HUES48 (cell line): ENCODE results near the gene KATNBL1.
A peak's percentile ranks its signal among the peaks of the same experiment; 100 is the strongest.

ENCODE experiments used
- H3K27ac ChIP-seq: one replicate; pipeline ENCODE4 v1.7.0; 2013; ENCODE audit warnings: low read depth, low read length, inconsistent platforms
- H3K27me3 ChIP-seq: 2 replicates; pipeline ENCODE4 v1.6.1; 2013; ENCODE audit warnings: mild to moderate bottlenecking, low read length; ENCODE audit not compliant: control insufficient read depth, insufficient read depth
- H3K36me3 ChIP-seq: 2 replicates; pipeline ENCODE4 v1.6.1; 2013; ENCODE audit warnings: low read length; ENCODE audit not compliant: control insufficient read depth, insufficient read depth
- H3K4me1 ChIP-seq: 2 replicates; pipeline ENCODE4 v1.6.1; 2013; ENCODE audit warnings: mild to moderate bottlenecking, low read length; ENCODE audit not compliant: control insufficient read depth, insufficient read depth
- H3K4me3 ChIP-seq: 2 replicates; pipeline ENCODE4 v1.5.1; 2013; ENCODE audit warnings: mild to moderate bottlenecking, low read depth, low read length
- H3K9ac ChIP-seq: 2 replicates; pipeline ENCODE4 v1.6.1; 2013; ENCODE audit warnings: mild to moderate bottlenecking, low read depth, low read length, moderate library complexity
- H3K9me3 ChIP-seq: 2 replicates; pipeline ENCODE4 v1.6.1; 2013; ENCODE audit warnings: low read length; ENCODE audit not compliant: control insufficient read depth, insufficient read depth

The KATNBL1 gene

GRCh38 chr15:34116620-34117019 is 93.3 kb downstream of the KATNBL1 start:
- Histone ChIP-seq H3K27me3 (no peaks in the 10 kb centered on the region), H3K4me1 (no peaks in the 10 kb centered on the region), H3K9me3 (no peaks in the 10 kb centered on the region), H3K9ac (no peak overlapping the region), H3K36me3 (no peaks in the 10 kb centered on the region), H3K4me3 (no peak overlapping the region), H3K27ac (no peak overlapping the region)

GRCh38 chr15:34114739-34115138 is 95.2 kb downstream of the KATNBL1 start:
- Histone ChIP-seq H3K4me1 (peaks cover 4% of the 10 kb centered on the region; the same call in 1 of the 2 replicates), H3K27ac (no peak overlapping the region), H3K27me3 (no peaks in the 10 kb centered on the region), H3K4me3 (no peak overlapping the region), H3K36me3 (no peaks in the 10 kb centered on the region), H3K9ac (no peak overlapping the region), H3K9me3 (no peaks in the 10 kb centered on the region)

GRCh38 chr15:34114215-34114614 is 95.7 kb downstream of the KATNBL1 start:
- Histone ChIP-seq H3K27ac (no peak overlapping the region), H3K36me3 (no peaks in the 10 kb centered on the region), H3K9me3 (no peaks in the 10 kb centered on the region), H3K9ac (no peak overlapping the region), H3K27me3 (no peaks in the 10 kb centered on the region), H3K4me1 (peaks cover 4% of the 10 kb centered on the region; the same call in 1 of the 2 replicates), H3K4me3 (no peak overlapping the region)

- Histone ChIP-seq H3K9me3 (no peaks in the 10 kb centered on the region), H3K4me3 (no peak overlapping the region), H3K27ac (no peak overlapping the region), H3K36me3 (no peaks in the 10 kb centered on the region), H3K27me3 (no peaks in the 10 kb centered on the region), H3K9ac (no peak overlapping the region), H3K4me1 (peaks cover 4% of the 10 kb centered on the region; the same call in 1 of the 2 replicates)
These were observed 98.4 kb downstream of the KATNBL1 start for GRCh38 chr15:34111488-34111887.

GRCh38 chr15:34109797-34110663 is 99.9 kb downstream of the KATNBL1 start:
- Histone ChIP-seq H3K27me3 (no peaks in the 10 kb centered on the region), H3K36me3 (no peaks in the 10 kb centered on the region), H3K9me3 (no peaks in the 10 kb centered on the region), H3K4me3 (no peak overlapping the region), H3K9ac (no peak overlapping the region), H3K4me1 (peaks cover 4% of the 10 kb centered on the region; the same call in 1 of the 2 replicates), H3K27ac (no peak overlapping the region)

- H3K27me3 ChIP-seq = no peaks in the 10 kb centered on the region
- peaks cover 4% of the 10 kb centered on the region; the same call in 1 of the 2 replicates for H3K4me1 ChIP-seq
- no peaks in the 10 kb centered on the region for H3K9me3 ChIP-seq
- no peak overlapping the region for H3K9ac ChIP-seq
- no peaks in the 10 kb centered on the region for H3K36me3 ChIP-seq
- H3K4me3 ChIP-seq = no peak overlapping the region
- H3K27ac ChIP-seq = no peak overlapping the region
These were observed 102.6 kb downstream of the KATNBL1 start for GRCh38 chr15:34107315-34107714.

- no peak overlapping the region for H3K4me3 ChIP-seq
- no peaks in the 10 kb centered on the region for H3K36me3 ChIP-seq
- H3K27me3 ChIP-seq = no peaks in the 10 kb centered on the region
- H3K9ac ChIP-seq = no peak overlapping the region
- peaks cover 4% of the 10 kb centered on the region; the same call in 1 of the 2 replicates for H3K4me1 ChIP-seq
- no peaks in the 10 kb centered on the region for H3K9me3 ChIP-seq
- no peak overlapping the region for H3K27ac ChIP-seq
These were observed 103.5 kb downstream of the KATNBL1 start for GRCh38 chr15:34106423-34106822.

- H3K27me3 ChIP-seq = no peaks in the 10 kb centered on the region
- H3K4me1 ChIP-seq = peaks cover 8% of the 10 kb centered on the region
- no peaks in the 10 kb centered on the region for H3K9me3 ChIP-seq
- H3K4me3 ChIP-seq = peak overlapping the region; percentile 94
- H3K36me3 ChIP-seq = no peaks in the 10 kb centered on the region; the same call in 1 of the 2 replicates
- peak overlapping the region; percentile 59 for H3K27ac ChIP-seq
- H3K9ac ChIP-seq = peak overlapping the region; percentile 57; the same call in 1 of the 2 replicates
These were observed 107.5 kb downstream of the KATNBL1 start for GRCh38 chr15:34102175-34102925.

- Histone ChIP-seq H3K9me3 (no peaks in the 10 kb centered on the region), H3K9ac (peak within 1 kb of the TSS; percentile 77), H3K4me1 (peaks cover 8% of the 10 kb centered on the region), H3K27ac (peak within 1 kb of the TSS; percentile 69), H3K4me3 (peak within 1 kb of the TSS; percentile 94), H3K36me3 (no peaks in the 10 kb centered on the region; the same call in 1 of the 2 replicates), H3K27me3 (no peaks in the 10 kb centered on the region)
These were observed 108.3 kb downstream of the KATNBL1 start, which contains the start of the genes EMC7 and PGBD4 for GRCh38 chr15:34101366-34102174. EMC7 (minus strand) TSS chr15:34101862; CDS start chr15:34101839, 23 bp downstream. PGBD4 (plus strand) TSS chr15:34102083; CDS start chr15:34102532, 449 bp downstream.

- Histone ChIP-seq H3K9ac (no peak overlapping the region), H3K4me3 (no peak overlapping the region), H3K9me3 (no peaks in the 10 kb centered on the region), H3K36me3 (peaks cover 10% of the 10 kb centered on the region), H3K27me3 (no peaks in the 10 kb centered on the region), H3K4me1 (peaks cover 8% of the 10 kb centered on the region), H3K27ac (no peak overlapping the region)
These were observed 110.0 kb downstream of the KATNBL1 start for GRCh38 chr15:34099914-34100313.
